PC-9 (cell line): Measurements from ENCODE around the gene THSD7B. TPM values are rescaled to one million over a fixed set of nuclear protein-coding genes. Genes with fewer than 3 reads are reported as not detected.

Experiments
- BruUV-seq: library from RNA; stranded (reverse); fragments of 400-500 nt; replicated peaks from 2 replicates; lab custom pipeline; 2021; lab: Mats Ljungman, UMichigan
- CTCF ChIA-PET: fragments of 300-600 bp; sonication (Branson Sonifier 250); formaldehyde crosslinking; loops from one replicate; lab custom pipeline; 2022; ENCODE audit warnings: antibody characterized with exemption; lab: Charles Lee
- POLR2A ChIA-PET: fragments of 300-600 bp; sonication (Branson Sonifier 250); formaldehyde crosslinking; loops from one replicate; lab custom pipeline; 2022; ENCODE audit warnings: antibody characterized with exemption; ENCODE audit not compliant: unreplicated experiment; lab: Charles Lee
- DNase-seq, 2 experiments: peaks; one replicate each; pipeline versions ENCODE4 v3.0.0 to v3.0.0-alpha.2; 2015 to 2022; ENCODE audit warnings: mixed read lengths in 1 of 2
- H2AFZ ChIP-seq: fragments of 200-600 bp; sonication (generic); 2 replicates; pipeline ENCODE4 v1.8.1; 2017; ENCODE audit warnings: antibody characterized with exemption
- H3F3A ChIP-seq: fragments of 200-600 bp; sonication (generic); 2 replicates; pipeline ENCODE4 v1.8.1; 2017; ENCODE audit warnings: antibody characterized with exemption, mild to moderate bottlenecking, low read depth; ENCODE audit not compliant: insufficient read depth
- H3K27ac ChIP-seq: fragments of 200-600 bp; sonication (generic); 2 replicates; pipeline ENCODE4 v1.6.1; 2016; ENCODE audit warnings: mixed run types
- H3K27me3 ChIP-seq: fragments of 200-600 bp; sonication (generic); 2 replicates; pipeline ENCODE4 v1.6.1; 2016; ENCODE audit warnings: low read depth, mixed run types; ENCODE audit not compliant: insufficient read depth
- H3K36me3 ChIP-seq: fragments of 200-600 bp; sonication (generic); 2 replicates; pipeline ENCODE4 v1.6.1; 2016; ENCODE audit warnings: low read depth, mixed run types
- H3K4me1 ChIP-seq: fragments of 200-600 bp; sonication (generic); replicated peaks from 2 replicates; pipeline ENCODE4 v1.6.1; 2016; ENCODE audit warnings: mixed run types; ENCODE audit not compliant: insufficient read depth
- H3K4me2 ChIP-seq: fragments of 200-600 bp; sonication (generic); 2 replicates; pipeline ENCODE4 v1.6.1; 2017; ENCODE audit warnings: mixed run types
- H3K4me3 ChIP-seq: fragments of 200-600 bp; sonication (generic); 2 replicates; pipeline ENCODE4 v1.6.1; 2016; ENCODE audit warnings: mixed run types
- H3K79me2 ChIP-seq: fragments of 200-600 bp; sonication (generic); 2 replicates; pipeline ENCODE4 v1.6.1; 2017; ENCODE audit warnings: low read depth, mixed run types
- H3K9me2 ChIP-seq: fragments of 200-600 bp; sonication (generic); 2 replicates; pipeline ENCODE4 v1.8.1; 2017; ENCODE audit warnings: mild to moderate bottlenecking; ENCODE audit not compliant: insufficient read depth
- H3K9me3 ChIP-seq: fragments of 200-600 bp; sonication (generic); 2 replicates; pipeline ENCODE4 v1.8.1; 2016; ENCODE audit warnings: low read depth; ENCODE audit not compliant: insufficient read depth
- H4K20me1 ChIP-seq: fragments of 200-600 bp; sonication (generic); 2 replicates; pipeline ENCODE4 v1.8.1; 2017; ENCODE audit not compliant: insufficient read depth
- EZH2 ChIP-seq: fragments of 200-600 bp; sonication (generic); IDR thresholded peaks from 2 replicates; pipeline ENCODE4 v1.8.0; 2017; ENCODE audit warnings: antibody characterized with exemption, low read depth
- intact Hi-C: fragments of 100-400 bp; cut with micrococcal nuclease; formaldehyde crosslinking; loops from one replicate; pipeline ENCODE4 v1.10.0; 2022; ENCODE audit not compliant: unreplicated experiment
- total RNA-seq: library from RNA; stranded (reverse); gene quantifications from 2 replicates; pipeline ENCODE4 v1.2.3, GENCODE V29; 2021
- TF ChIP-seq, protein P1 (sequence below): fragments of 200-600 bp; sonication (generic); conservative IDR thresholded peaks from 2 replicates; pipeline ENCODE4 v1.6.1; 2017; ENCODE audit warnings: mixed run types, antibody characterized with exemption, mild to moderate bottlenecking, moderate library complexity

THSD7B gene
- total RNA-seq, 1 experiment from 2014 or later, result not detected

DNA sequence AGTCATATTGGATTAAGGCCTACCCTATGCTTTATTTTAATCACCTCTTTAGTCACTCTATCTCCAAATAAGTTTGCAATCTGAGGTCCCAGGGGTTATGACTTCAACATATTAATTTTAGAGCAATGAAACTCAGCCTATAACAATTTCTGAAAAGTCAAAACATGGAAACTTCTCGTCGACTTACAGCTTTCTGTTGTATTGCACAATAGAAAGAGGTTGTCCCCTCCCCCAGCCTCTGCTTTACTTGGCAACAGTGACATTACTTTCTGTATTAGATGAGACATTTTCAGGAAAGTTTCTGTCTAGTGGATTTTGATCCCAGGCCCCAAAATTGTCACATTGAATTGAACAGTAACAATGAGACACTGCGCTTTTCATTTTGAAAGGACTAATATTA, 326.4 kb downstream of the THSD7B start:
- H3K4me3 ChIP-seq, result no peak overlapping the region
- ChIA-PET CTCF (no interaction called here), POLR2A (no interaction called here)
- no peaks in the 10 kb centered on the region for H3F3A ChIP-seq
- H3K27me3 ChIP-seq, result no peaks in the 10 kb centered on the region
- no peak for TF ChIP-seq EZH2
- TF ChIP-seq, protein P1, sequence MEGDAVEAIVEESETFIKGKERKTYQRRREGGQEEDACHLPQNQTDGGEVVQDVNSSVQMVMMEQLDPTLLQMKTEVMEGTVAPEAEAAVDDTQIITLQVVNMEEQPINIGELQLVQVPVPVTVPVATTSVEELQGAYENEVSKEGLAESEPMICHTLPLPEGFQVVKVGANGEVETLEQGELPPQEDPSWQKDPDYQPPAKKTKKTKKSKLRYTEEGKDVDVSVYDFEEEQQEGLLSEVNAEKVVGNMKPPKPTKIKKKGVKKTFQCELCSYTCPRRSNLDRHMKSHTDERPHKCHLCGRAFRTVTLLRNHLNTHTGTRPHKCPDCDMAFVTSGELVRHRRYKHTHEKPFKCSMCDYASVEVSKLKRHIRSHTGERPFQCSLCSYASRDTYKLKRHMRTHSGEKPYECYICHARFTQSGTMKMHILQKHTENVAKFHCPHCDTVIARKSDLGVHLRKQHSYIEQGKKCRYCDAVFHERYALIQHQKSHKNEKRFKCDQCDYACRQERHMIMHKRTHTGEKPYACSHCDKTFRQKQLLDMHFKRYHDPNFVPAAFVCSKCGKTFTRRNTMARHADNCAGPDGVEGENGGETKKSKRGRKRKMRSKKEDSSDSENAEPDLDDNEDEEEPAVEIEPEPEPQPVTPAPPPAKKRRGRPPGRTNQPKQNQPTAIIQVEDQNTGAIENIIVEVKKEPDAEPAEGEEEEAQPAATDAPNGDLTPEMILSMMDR, result no peak
- H3K9me2 ChIP-seq, result no peaks in the 10 kb centered on the region
- H3K27ac ChIP-seq, result no peak overlapping the region
- no TSS peak for BruUV-seq
- no peaks in the 10 kb centered on the region for H3K36me3 ChIP-seq
- intact Hi-C loops, result no loop called here
- H2AFZ ChIP-seq, result no peak overlapping the region
- H3K9me3 ChIP-seq, result no peaks in the 10 kb centered on the region
- H3K4me2 ChIP-seq, result no peak overlapping the region
- H3K79me2 ChIP-seq, result no peaks in the 10 kb centered on the region
- H3K4me1 ChIP-seq, result no peaks in the 10 kb centered on the region
- no peak for DNase-seq
- H4K20me1 ChIP-seq, result no peaks in the 10 kb centered on the region

DNA sequence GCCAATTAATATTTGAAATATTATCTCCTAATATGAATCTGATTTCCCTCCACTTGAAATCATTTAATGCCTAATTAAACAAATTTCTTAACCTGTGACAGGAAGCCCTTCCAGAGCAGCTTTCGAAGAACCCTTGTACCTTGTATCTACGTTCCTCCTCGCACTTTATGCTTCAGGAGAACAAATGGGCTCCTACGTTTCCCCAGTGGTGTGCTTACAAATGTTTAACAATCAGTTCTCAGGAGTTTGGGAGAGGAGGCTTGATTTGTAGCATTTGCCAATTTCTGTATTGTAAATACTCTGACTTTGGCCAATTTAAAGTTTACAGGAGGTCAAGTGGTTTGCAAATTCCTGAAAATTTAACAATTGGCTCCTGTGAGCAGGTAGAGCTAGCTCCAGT, 327.8 kb downstream of the THSD7B start:
- intact Hi-C loops, result no loop called here
- Histone ChIP-seq H2AFZ (no peak overlapping the region), H3K27ac (no peak overlapping the region), H3K27me3 (no peaks in the 10 kb centered on the region), H3K9me3 (no peaks in the 10 kb centered on the region), H4K20me1 (no peaks in the 10 kb centered on the region), H3K36me3 (no peaks in the 10 kb centered on the region), H3K9me2 (no peaks in the 10 kb centered on the region), H3K4me3 (no peak overlapping the region), H3K4me1 (no peaks in the 10 kb centered on the region), H3K4me2 (no peak overlapping the region), H3F3A (no peaks in the 10 kb centered on the region), H3K79me2 (no peaks in the 10 kb centered on the region)
- ChIA-PET CTCF (no interaction called here), POLR2A (no interaction called here)
- no peak for TF ChIP-seq EZH2
- TF ChIP-seq, protein P1, result no peak
- no TSS peak for BruUV-seq
- no peak for DNase-seq

DNA sequence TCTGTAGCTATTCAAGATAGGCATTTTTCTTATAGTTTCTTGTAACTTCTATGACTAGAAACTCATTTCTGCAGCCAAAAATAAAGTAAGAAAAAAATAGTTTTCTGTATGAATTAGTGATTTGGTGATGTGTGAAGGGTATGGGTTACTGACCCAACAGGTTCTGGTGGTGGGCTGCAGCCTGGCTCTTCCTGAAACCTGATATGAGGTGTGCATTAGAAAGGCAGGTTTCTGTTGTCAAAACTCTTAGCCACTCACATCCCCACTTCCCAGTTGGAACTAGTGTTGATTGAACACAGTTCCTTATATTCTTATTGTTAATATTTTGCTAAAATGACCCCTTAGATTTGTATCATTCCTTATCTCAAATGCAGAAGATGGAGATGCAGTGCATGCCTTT, 330.8 kb downstream of the THSD7B start:
- Histone ChIP-seq H3K9me2 (no peaks in the 10 kb centered on the region), H3K9me3 (no peaks in the 10 kb centered on the region), H3K4me1 (no peaks in the 10 kb centered on the region), H3K36me3 (no peaks in the 10 kb centered on the region), H2AFZ (no peak overlapping the region), H3K27ac (no peak overlapping the region), H4K20me1 (no peaks in the 10 kb centered on the region), H3F3A (no peaks in the 10 kb centered on the region), H3K4me3 (no peak overlapping the region), H3K79me2 (no peaks in the 10 kb centered on the region), H3K27me3 (no peaks in the 10 kb centered on the region), H3K4me2 (no peak overlapping the region)
- CTCF ChIA-PET, result interaction anchor here (0.6 kb wide), 1 partner anchor 405 kb away, joined by 3 read pairs; no protein-coding TSS in a partner anchor
- BruUV-seq, result no TSS peak
- POLR2A ChIA-PET, result no interaction called here
- intact Hi-C loops, result no loop called here
- TF ChIP-seq, protein P1, result no peak
- TF ChIP-seq EZH2, result no peak
- no peak for DNase-seq
